PC-3 (cell line): ENCODE measurements around the gene PRRG4.

Source experiments
- CTCF ChIP-seq: fragments of 300-600 bp; sonication (generic); conservative IDR thresholded peaks from 2 replicates; pipeline ENCODE4 v1.5.1; 2017; ENCODE audit warnings: antibody characterized with exemption, low read depth, mild to moderate bottlenecking, low read length
- EZH2 ChIP-seq: fragments of 300-600 bp; sonication (generic); IDR thresholded peaks from one replicate; pipeline ENCODE4 v1.6.1; 2017; ENCODE audit warnings: antibody characterized with exemption, mild to moderate bottlenecking, low read length; ENCODE audit not compliant: unreplicated experiment

- TF ChIP-seq CTCF: no peak
- TF ChIP-seq EZH2: no peak
These were observed 33.3 kb upstream of the PRRG4 start for GRCh38 chr11:32796425-32796824.
